ENCODE results near the gene DNAH6. TPM values are rescaled to one million over a fixed set of nuclear protein-coding genes. Genes with fewer than 3 reads are reported as not detected.
A peak's percentile ranks its signal among the peaks of the same experiment; 100 is the strongest.

DNAH6 gene
- total RNA-seq, 1 donor from 2014 or later, result not detected

GRCh38 chr2:84821806-84822205 lies 305.5 kb downstream of the DNAH6 start:
- Mint-ChIP-seq H3K27me3 (ENCODE audit: unreplicated experiment) (peaks cover 15% of the 10 kb centered on the region), H3K4me1 (ENCODE audit: unreplicated experiment) (no peaks in the 10 kb centered on the region), H3K4me3 (ENCODE audit: unreplicated experiment) (no peak overlapping the region), H3K27ac (ENCODE audit: unreplicated experiment) (no peak overlapping the region), H3K9me3 (ENCODE audit: unreplicated experiment) (no peaks in the 10 kb centered on the region), H3K36me3 (ENCODE audit: unreplicated experiment) (no peaks in the 10 kb centered on the region)
- peak; percentile 80 for DNase-seq (ENCODE audit: extremely low spot score, unreplicated experiment)
- TF ChIP-seq, protein P1, sequence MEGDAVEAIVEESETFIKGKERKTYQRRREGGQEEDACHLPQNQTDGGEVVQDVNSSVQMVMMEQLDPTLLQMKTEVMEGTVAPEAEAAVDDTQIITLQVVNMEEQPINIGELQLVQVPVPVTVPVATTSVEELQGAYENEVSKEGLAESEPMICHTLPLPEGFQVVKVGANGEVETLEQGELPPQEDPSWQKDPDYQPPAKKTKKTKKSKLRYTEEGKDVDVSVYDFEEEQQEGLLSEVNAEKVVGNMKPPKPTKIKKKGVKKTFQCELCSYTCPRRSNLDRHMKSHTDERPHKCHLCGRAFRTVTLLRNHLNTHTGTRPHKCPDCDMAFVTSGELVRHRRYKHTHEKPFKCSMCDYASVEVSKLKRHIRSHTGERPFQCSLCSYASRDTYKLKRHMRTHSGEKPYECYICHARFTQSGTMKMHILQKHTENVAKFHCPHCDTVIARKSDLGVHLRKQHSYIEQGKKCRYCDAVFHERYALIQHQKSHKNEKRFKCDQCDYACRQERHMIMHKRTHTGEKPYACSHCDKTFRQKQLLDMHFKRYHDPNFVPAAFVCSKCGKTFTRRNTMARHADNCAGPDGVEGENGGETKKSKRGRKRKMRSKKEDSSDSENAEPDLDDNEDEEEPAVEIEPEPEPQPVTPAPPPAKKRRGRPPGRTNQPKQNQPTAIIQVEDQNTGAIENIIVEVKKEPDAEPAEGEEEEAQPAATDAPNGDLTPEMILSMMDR (IDR thresholded peaks at IDR 0.05), result no peak

DNA sequence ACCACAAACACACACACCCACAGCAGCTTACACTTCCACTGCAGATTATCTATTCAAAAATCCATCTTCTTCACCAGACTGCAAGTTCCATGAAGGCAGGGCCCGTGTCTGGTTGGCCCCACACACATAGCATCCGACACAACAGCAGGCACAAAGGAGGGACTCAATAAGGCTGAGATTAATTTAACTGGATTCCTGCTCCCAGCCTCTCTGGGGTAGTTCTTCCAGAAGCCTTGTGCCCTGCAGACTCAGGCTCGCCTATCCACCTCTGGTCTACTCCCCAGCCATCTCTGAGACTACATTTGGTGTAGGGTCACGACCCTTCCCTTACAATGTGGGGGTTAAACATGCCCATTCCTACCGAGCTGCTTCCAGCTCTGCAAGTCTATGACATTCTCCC lies 306.9 kb downstream of the DNAH6 start:
- H3K36me3 Mint-ChIP-seq (ENCODE audit: unreplicated experiment), result no peaks in the 10 kb centered on the region

GRCh38 chr2:84823788-84824187 lies 307.5 kb downstream of the DNAH6 start:
- Mint-ChIP-seq H3K27ac (ENCODE audit: unreplicated experiment) (no peak overlapping the region), H3K27me3 (ENCODE audit: unreplicated experiment) (peaks cover 15% of the 10 kb centered on the region), H3K9me3 (ENCODE audit: unreplicated experiment) (no peaks in the 10 kb centered on the region), H3K4me1 (ENCODE audit: unreplicated experiment) (no peaks in the 10 kb centered on the region), H3K36me3 (ENCODE audit: unreplicated experiment) (no peaks in the 10 kb centered on the region), H3K4me3 (ENCODE audit: unreplicated experiment) (no peak overlapping the region)
- TF ChIP-seq, protein P1 (IDR thresholded peaks at IDR 0.05), result no peak
- peak; percentile 76 for DNase-seq (ENCODE audit: extremely low spot score, unreplicated experiment)

More for the DNA sequence above, 306.9 kb downstream of the DNAH6 start:
- H3K27ac Mint-ChIP-seq (ENCODE audit: unreplicated experiment), result no peak overlapping the region
- DNase-seq (ENCODE audit: extremely low spot score, unreplicated experiment), result peak; percentile 56
- no peaks in the 10 kb centered on the region for H3K9me3 Mint-ChIP-seq (ENCODE audit: unreplicated experiment)
- no peak overlapping the region for H3K4me3 Mint-ChIP-seq (ENCODE audit: unreplicated experiment)
- no peaks in the 10 kb centered on the region for H3K4me1 Mint-ChIP-seq (ENCODE audit: unreplicated experiment)
- TF ChIP-seq, protein P1 (IDR thresholded peaks at IDR 0.05), result no peak
- H3K27me3 Mint-ChIP-seq (ENCODE audit: unreplicated experiment), result peaks cover 9% of the 10 kb centered on the region

GRCh38 chr2:84827978-84828575 lies 311.8 kb downstream of the DNAH6 start:
- Mint-ChIP-seq H3K27me3 (ENCODE audit: unreplicated experiment) (peaks cover 12% of the 10 kb centered on the region), H3K4me3 (ENCODE audit: unreplicated experiment) (no peak overlapping the region), H3K27ac (ENCODE audit: unreplicated experiment) (no peak overlapping the region), H3K36me3 (ENCODE audit: unreplicated experiment) (no peaks in the 10 kb centered on the region), H3K9me3 (ENCODE audit: unreplicated experiment) (no peaks in the 10 kb centered on the region), H3K4me1 (ENCODE audit: unreplicated experiment) (no peaks in the 10 kb centered on the region)
- TF ChIP-seq, protein P1 (IDR thresholded peaks at IDR 0.05), result no peak
- no peak for DNase-seq (ENCODE audit: extremely low spot score, unreplicated experiment)

DNA sequence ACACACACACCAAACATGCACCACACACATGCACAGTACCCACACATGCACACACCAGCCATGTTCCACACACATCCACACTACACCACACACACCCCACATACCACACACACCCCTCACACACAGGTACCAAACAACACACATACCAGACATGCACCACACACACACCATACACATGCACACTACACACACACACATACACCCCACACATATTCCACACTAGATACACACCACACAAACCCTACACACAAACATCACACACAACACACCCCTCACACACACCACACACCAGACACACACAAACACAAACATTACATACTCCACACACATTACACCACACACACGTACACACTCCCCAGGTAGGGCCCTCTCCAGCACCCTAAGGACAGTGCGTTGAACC lies 313.4 kb downstream of the DNAH6 start:
- DNase-seq (ENCODE audit: extremely low spot score, unreplicated experiment), result no peak
- no peaks in the 10 kb centered on the region for H3K4me1 Mint-ChIP-seq (ENCODE audit: unreplicated experiment)
- no peaks in the 10 kb centered on the region for H3K36me3 Mint-ChIP-seq (ENCODE audit: unreplicated experiment)
- H3K9me3 Mint-ChIP-seq (ENCODE audit: unreplicated experiment), result no peaks in the 10 kb centered on the region
- TF ChIP-seq, protein P1 (IDR thresholded peaks at IDR 0.05), result no peak
- H3K4me3 Mint-ChIP-seq (ENCODE audit: unreplicated experiment), result no peak overlapping the region
- no peak overlapping the region for H3K27ac Mint-ChIP-seq (ENCODE audit: unreplicated experiment)
- H3K27me3 Mint-ChIP-seq (ENCODE audit: unreplicated experiment), result peaks cover 12% of the 10 kb centered on the region
